ENCODE results near the gene CD7.

The CD7 gene

DNA sequence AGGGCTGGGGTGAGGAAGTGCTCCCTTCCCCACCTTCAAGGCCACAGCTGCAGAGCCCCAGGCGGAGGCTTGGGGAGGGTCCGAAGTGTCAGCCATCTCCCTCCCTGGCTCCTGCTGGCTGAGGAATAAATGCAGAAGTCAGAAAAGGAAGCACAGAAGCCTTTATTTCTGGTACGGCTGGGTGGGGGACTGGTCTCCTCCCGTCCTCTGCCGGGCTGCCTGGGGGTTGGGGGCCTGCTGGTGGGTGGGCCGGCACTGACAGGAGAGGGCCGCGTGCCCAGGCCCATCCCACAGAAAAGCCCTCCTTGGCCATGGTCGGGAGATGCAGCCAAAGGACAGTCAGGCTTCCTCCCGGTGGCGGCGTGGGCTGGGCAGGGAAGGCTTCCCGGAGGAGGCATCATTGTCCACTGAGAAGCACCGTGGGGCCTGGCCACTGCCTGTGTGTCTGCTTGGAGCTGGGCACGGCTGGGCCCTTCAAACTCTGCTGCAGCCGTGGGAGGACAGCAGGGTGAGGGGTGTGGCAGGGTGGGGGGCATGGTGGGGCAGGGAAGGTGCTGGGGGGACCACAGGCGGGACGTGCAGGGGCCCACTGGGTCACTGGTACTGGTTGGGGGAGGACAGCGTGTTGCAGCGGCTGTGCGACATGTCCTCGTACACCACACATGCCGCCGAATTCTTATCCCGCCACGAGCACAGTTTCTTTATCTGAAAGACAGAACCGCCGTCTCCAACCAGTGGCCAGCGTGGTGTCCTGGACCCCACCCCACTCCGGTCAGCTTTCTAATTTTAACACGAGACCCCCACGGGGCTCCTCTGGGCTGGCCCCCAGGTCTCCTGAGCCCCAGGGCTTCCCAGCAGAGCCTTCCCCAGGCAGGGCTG is 2.4 kb downstream of the CD7 start:
- TF ChIP-seq, protein P1, sequence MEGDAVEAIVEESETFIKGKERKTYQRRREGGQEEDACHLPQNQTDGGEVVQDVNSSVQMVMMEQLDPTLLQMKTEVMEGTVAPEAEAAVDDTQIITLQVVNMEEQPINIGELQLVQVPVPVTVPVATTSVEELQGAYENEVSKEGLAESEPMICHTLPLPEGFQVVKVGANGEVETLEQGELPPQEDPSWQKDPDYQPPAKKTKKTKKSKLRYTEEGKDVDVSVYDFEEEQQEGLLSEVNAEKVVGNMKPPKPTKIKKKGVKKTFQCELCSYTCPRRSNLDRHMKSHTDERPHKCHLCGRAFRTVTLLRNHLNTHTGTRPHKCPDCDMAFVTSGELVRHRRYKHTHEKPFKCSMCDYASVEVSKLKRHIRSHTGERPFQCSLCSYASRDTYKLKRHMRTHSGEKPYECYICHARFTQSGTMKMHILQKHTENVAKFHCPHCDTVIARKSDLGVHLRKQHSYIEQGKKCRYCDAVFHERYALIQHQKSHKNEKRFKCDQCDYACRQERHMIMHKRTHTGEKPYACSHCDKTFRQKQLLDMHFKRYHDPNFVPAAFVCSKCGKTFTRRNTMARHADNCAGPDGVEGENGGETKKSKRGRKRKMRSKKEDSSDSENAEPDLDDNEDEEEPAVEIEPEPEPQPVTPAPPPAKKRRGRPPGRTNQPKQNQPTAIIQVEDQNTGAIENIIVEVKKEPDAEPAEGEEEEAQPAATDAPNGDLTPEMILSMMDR (IDR thresholded peaks at IDR 0.05; ENCODE audit: low read length): no peak
- no peak for TF ChIP-seq EZH2 (IDR thresholded peaks at IDR 0.05; ENCODE audit: borderline replicate concordance, low read length)
- no peak overlapping the region for H3K9ac ChIP-seq (ENCODE audit: low read length)
- no peak overlapping the region for H2AFZ ChIP-seq (ENCODE audit: low read length)
- no peak overlapping the region for H3K27ac ChIP-seq (ENCODE audit: low read depth, low read length, poor library complexity, severe bottlenecking)
- no peaks in the 10 kb centered on the region for H3K4me1 ChIP-seq (ENCODE audit: insufficient read depth, low read length, severe bottlenecking)
- H3K36me3 ChIP-seq (ENCODE audit: insufficient read depth, low read length): no peaks in the 10 kb centered on the region
- no peak overlapping the region for H3K4me3 ChIP-seq (ENCODE audit: low read depth, low read length, poor library complexity, severe bottlenecking)
- H3K9me3 ChIP-seq (ENCODE audit: low read length): no peaks in the 10 kb centered on the region
- H3K79me2 ChIP-seq (ENCODE audit: insufficient read depth, low read length): no peaks in the 10 kb centered on the region
- no peaks in the 10 kb centered on the region for H3K9me2 ChIP-seq (ENCODE audit: low read depth, low read length)
- H4K20me1 ChIP-seq (ENCODE audit: insufficient read depth, low read length): no peaks in the 10 kb centered on the region
- H3K4me2 ChIP-seq (ENCODE audit: low read length): no peak overlapping the region
- H3K27me3 ChIP-seq (ENCODE audit: insufficient read depth, low read length): peaks cover 11% of the 10 kb centered on the region; the same call in 1 of the 2 replicates
- H3F3A ChIP-seq (ENCODE audit: insufficient read depth, low read length): no peaks in the 10 kb centered on the region; the same call in 1 of the 2 replicates

DNA sequence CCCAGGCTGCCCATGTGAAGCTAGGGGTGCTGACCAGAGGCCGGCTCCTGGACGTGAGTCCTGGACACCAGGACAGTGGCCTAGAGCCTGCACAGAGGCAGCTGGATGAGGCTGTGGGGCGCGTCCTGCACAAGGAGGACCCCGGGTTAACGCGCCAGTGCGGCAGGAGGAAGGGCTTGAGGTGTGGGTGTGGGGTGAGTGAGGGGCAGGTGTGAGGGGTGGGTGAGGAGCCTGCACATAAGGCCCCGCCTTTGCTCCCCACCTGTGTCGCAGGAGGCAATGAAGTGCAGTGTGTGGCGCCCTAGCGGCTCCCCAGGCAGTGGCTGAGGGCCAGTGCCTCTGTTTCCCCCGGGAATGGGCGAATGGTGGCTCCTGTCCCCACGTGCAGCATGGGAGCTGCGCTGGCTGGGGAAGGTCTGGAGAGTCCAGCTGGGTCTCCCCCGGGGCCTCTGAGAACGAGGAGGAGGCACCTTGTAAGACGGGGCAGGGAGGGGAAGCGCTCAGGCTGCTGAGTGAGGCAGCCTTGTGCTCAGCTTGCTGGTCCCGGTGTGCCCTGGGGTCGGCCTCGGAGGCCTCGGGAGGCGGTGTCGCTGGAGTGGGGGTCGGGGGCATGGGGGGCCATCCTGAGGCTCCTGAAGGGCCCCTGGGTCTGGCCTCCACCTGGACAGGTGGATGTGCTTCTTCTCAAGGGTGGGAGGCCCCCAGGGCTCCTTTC is 3.2 kb downstream of the CD7 start:
- H3K4me3 ChIP-seq (ENCODE audit: low read depth, low read length, poor library complexity, severe bottlenecking): no peak overlapping the region
- H3K79me2 ChIP-seq (ENCODE audit: insufficient read depth, low read length): no peaks in the 10 kb centered on the region
- H3K27me3 ChIP-seq (ENCODE audit: insufficient read depth, low read length): peaks cover 11% of the 10 kb centered on the region; the same call in 1 of the 2 replicates
- no peak overlapping the region for H3K27ac ChIP-seq (ENCODE audit: low read depth, low read length, poor library complexity, severe bottlenecking)
- H3K9me2 ChIP-seq (ENCODE audit: low read depth, low read length): no peaks in the 10 kb centered on the region
- H4K20me1 ChIP-seq (ENCODE audit: insufficient read depth, low read length): no peaks in the 10 kb centered on the region
- H3K4me1 ChIP-seq (ENCODE audit: insufficient read depth, low read length, severe bottlenecking): no peaks in the 10 kb centered on the region
- H3K4me2 ChIP-seq (ENCODE audit: low read length): no peak overlapping the region
- TF ChIP-seq, protein P1 (IDR thresholded peaks at IDR 0.05; ENCODE audit: low read length): no peak
- no peak for TF ChIP-seq EZH2 (IDR thresholded peaks at IDR 0.05; ENCODE audit: borderline replicate concordance, low read length)
- no peaks in the 10 kb centered on the region for H3K9me3 ChIP-seq (ENCODE audit: low read length)
- H3F3A ChIP-seq (ENCODE audit: insufficient read depth, low read length): no peaks in the 10 kb centered on the region
- no peaks in the 10 kb centered on the region for H3K36me3 ChIP-seq (ENCODE audit: insufficient read depth, low read length)
- H3K9ac ChIP-seq (ENCODE audit: low read length): no peak overlapping the region
- H2AFZ ChIP-seq (ENCODE audit: low read length): no peak overlapping the region

DNA sequence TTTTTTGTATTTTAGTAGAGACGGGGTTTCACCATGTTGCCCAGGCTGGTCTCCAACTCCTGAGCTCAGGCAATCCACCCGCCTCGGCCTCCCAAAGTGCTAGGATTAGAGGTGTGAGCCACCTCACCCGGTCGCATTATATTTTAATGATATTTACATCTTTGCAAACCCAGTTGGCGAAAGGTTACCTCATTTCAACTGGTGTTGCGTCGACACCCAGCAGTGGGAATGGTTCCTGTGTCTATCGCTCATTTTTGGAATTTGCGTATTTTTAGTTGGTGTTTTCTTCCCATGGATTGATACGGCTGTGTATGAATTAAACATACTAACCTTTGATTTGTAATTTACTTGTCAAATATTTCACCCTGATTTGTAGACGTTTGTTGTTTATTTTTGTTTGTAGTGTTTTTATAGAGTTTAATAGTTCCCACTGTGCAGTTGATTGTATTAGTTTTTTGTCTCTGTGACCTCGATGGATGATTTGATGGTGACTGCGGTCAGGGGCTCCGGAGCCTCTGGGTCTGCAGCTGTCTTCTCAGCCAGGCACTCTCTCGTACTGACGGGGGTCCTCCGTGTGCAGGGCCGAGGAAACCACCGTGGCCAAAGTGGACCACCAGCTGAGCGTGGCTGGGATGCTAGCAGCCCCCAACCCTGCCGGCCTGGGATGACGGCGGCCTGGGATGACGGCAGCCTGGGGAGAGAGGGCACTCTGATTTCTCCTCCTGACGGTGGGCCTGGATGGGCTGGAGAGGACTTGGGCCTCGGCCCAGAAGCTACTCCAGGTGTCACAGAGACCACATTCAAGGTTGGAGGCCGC is 4.0 kb downstream of the CD7 start:
- Histone ChIP-seq H3K27ac (ENCODE audit: low read depth, low read length, poor library complexity, severe bottlenecking) (no peak overlapping the region), H3K79me2 (ENCODE audit: insufficient read depth, low read length) (no peaks in the 10 kb centered on the region), H3K4me1 (ENCODE audit: insufficient read depth, low read length, severe bottlenecking) (no peaks in the 10 kb centered on the region), H3K36me3 (ENCODE audit: insufficient read depth, low read length) (no peaks in the 10 kb centered on the region), H3K27me3 (ENCODE audit: insufficient read depth, low read length) (peaks cover 11% of the 10 kb centered on the region; the same call in 1 of the 2 replicates), H3K4me3 (ENCODE audit: low read depth, low read length, poor library complexity, severe bottlenecking) (no peak overlapping the region), H4K20me1 (ENCODE audit: insufficient read depth, low read length) (no peaks in the 10 kb centered on the region), H3K9me2 (ENCODE audit: low read depth, low read length) (no peaks in the 10 kb centered on the region), H3K9me3 (ENCODE audit: low read length) (no peaks in the 10 kb centered on the region), H3K9ac (ENCODE audit: low read length) (no peak overlapping the region), H2AFZ (ENCODE audit: low read length) (no peak overlapping the region), H3K4me2 (ENCODE audit: low read length) (no peak overlapping the region), H3F3A (ENCODE audit: insufficient read depth, low read length) (no peaks in the 10 kb centered on the region)
- TF ChIP-seq, protein P1 (IDR thresholded peaks at IDR 0.05; ENCODE audit: low read length): no peak
- TF ChIP-seq EZH2 (IDR thresholded peaks at IDR 0.05; ENCODE audit: borderline replicate concordance, low read length): no peak

All from OCI-LY1 (cell line).